Loucy (cell line): ENCODE measurements around the gene PARP15.
A peak's percentile ranks its signal among the peaks of the same experiment; 100 is the strongest.

Experiments used
- H2AFZ ChIP-seq: fragments of 200-600 bp; sonication (generic); 2 replicates; pipeline ENCODE4 v1.6.0; 2016; ENCODE audit warnings: antibody characterized with exemption, mild to moderate bottlenecking, low read length, moderate library complexity
- H3F3A ChIP-seq: fragments of 200-600 bp; 2 replicates; pipeline ENCODE4 v1.6.0; 2016; ENCODE audit warnings: antibody characterized with exemption, low read depth, mild to moderate bottlenecking
- H3K27me3 ChIP-seq: fragments of 200-600 bp; sonication (generic); 2 replicates; pipeline ENCODE4 v1.6.1; 2014; ENCODE audit warnings: low read length, mild to moderate bottlenecking; ENCODE audit not compliant: insufficient read depth, poor library complexity, severe bottlenecking
- H3K36me3 ChIP-seq: fragments of 200-600 bp; sonication (generic); 2 replicates; pipeline ENCODE4 v1.6.1; 2016; ENCODE audit warnings: low read length; ENCODE audit not compliant: insufficient read depth
- H3K4me1 ChIP-seq: fragments of 200-600 bp; sonication (generic); 2 replicates; pipeline ENCODE4 v1.5.1; 2014; ENCODE audit warnings: low read length, mild to moderate bottlenecking; ENCODE audit not compliant: insufficient read depth, poor library complexity, severe bottlenecking
- H3K4me2 ChIP-seq: fragments of 200-600 bp; sonication (generic); 2 replicates; pipeline ENCODE4 v1.6.0; 2014; ENCODE audit warnings: antibody characterized with exemption, low read length, low read depth, mild to moderate bottlenecking; ENCODE audit not compliant: poor library complexity, severe bottlenecking
- H3K4me3 ChIP-seq: fragments of 200-600 bp; sonication (generic); 2 replicates; pipeline ENCODE4 v1.5.1; 2014; ENCODE audit warnings: low read length, mild to moderate bottlenecking, mixed read lengths; ENCODE audit not compliant: poor library complexity, severe bottlenecking
- H3K79me2 ChIP-seq: fragments of 200-600 bp; sonication (generic); 2 replicates; pipeline ENCODE4 v1.6.1; 2014; ENCODE audit warnings: low read length; ENCODE audit not compliant: insufficient read depth
- H3K9ac ChIP-seq: fragments of 200-600 bp; sonication (generic); 2 replicates; pipeline ENCODE4 v1.6.0; 2014; ENCODE audit warnings: mild to moderate bottlenecking, low read depth, low read length, moderate library complexity; ENCODE audit not compliant: poor library complexity, severe bottlenecking
- H3K9me2 ChIP-seq: fragments of 200-600 bp; sonication (generic); replicated peaks from 2 replicates; pipeline ENCODE4 v1.6.1; 2016; ENCODE audit warnings: low read depth, low read length, mixed read lengths
- H3K9me3 ChIP-seq: fragments of 200-600 bp; sonication (generic); 2 replicates; pipeline ENCODE4 v1.6.1; 2014; ENCODE audit warnings: mild to moderate bottlenecking, antibody characterized with exemption, low read length, low read depth; ENCODE audit not compliant: insufficient read depth
- H4K20me1 ChIP-seq: fragments of 200-600 bp; sonication (generic); 2 replicates; pipeline ENCODE4 v1.6.0; 2014; ENCODE audit warnings: antibody characterized with exemption, low read length, mild to moderate bottlenecking; ENCODE audit not compliant: insufficient read depth, poor library complexity, severe bottlenecking
- EZH2phosphoT487 ChIP-seq: fragments of 200-600 bp; IDR thresholded peaks from 2 replicates; pipeline ENCODE4 v1.6.1; 2018; ENCODE audit warnings: antibody characterized with exemption, mild to moderate bottlenecking, moderate library complexity, borderline replicate concordance
- TF ChIP-seq, protein P1 (sequence below): fragments of 200-600 bp; sonication (generic); conservative IDR thresholded peaks from 2 replicates; pipeline ENCODE4 v1.5.1; 2014; ENCODE audit warnings: mild to moderate bottlenecking, antibody characterized with exemption, low read length

The PARP15 gene

GRCh38 chr3:122677216-122677615 lies 99.8 kb downstream of the PARP15 start:
- no peak overlapping the region for H3K9ac ChIP-seq
- no peaks in the 10 kb centered on the region for H3F3A ChIP-seq
- TF ChIP-seq EZH2phosphoT487: no peak
- TF ChIP-seq, protein P1, sequence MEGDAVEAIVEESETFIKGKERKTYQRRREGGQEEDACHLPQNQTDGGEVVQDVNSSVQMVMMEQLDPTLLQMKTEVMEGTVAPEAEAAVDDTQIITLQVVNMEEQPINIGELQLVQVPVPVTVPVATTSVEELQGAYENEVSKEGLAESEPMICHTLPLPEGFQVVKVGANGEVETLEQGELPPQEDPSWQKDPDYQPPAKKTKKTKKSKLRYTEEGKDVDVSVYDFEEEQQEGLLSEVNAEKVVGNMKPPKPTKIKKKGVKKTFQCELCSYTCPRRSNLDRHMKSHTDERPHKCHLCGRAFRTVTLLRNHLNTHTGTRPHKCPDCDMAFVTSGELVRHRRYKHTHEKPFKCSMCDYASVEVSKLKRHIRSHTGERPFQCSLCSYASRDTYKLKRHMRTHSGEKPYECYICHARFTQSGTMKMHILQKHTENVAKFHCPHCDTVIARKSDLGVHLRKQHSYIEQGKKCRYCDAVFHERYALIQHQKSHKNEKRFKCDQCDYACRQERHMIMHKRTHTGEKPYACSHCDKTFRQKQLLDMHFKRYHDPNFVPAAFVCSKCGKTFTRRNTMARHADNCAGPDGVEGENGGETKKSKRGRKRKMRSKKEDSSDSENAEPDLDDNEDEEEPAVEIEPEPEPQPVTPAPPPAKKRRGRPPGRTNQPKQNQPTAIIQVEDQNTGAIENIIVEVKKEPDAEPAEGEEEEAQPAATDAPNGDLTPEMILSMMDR: no peak
- H3K9me3 ChIP-seq: no peaks in the 10 kb centered on the region
- H4K20me1 ChIP-seq: no peaks in the 10 kb centered on the region
- peaks cover 11% of the 10 kb centered on the region for H3K79me2 ChIP-seq
- no peaks in the 10 kb centered on the region for H3K27me3 ChIP-seq
- H3K4me1 ChIP-seq: peaks cover 27% of the 10 kb centered on the region
- no peak overlapping the region for H2AFZ ChIP-seq
- H3K36me3 ChIP-seq: no peaks in the 10 kb centered on the region
- no peaks in the 10 kb centered on the region for H3K9me2 ChIP-seq
- no peak overlapping the region for H3K4me3 ChIP-seq
- no peak overlapping the region for H3K4me2 ChIP-seq

- Histone ChIP-seq H3F3A (no peaks in the 10 kb centered on the region), H3K9me3 (no peaks in the 10 kb centered on the region), H3K9ac (peak overlapping the region; percentile 26), H4K20me1 (no peaks in the 10 kb centered on the region), H2AFZ (peak overlapping the region; percentile 86), H3K36me3 (no peaks in the 10 kb centered on the region), H3K4me1 (peaks cover 39% of the 10 kb centered on the region), H3K4me3 (no peak overlapping the region), H3K27me3 (no peaks in the 10 kb centered on the region), H3K79me2 (peaks cover 24% of the 10 kb centered on the region), H3K9me2 (no peaks in the 10 kb centered on the region), H3K4me2 (peak overlapping the region; percentile 88)
- TF ChIP-seq, protein P1: no peak; the same call in 1 of the 2 replicates
- no peak for TF ChIP-seq EZH2phosphoT487
These were observed 101.1 kb downstream of the PARP15 start for GRCh38 chr3:122678506-122678905.

- Histone ChIP-seq H3K27me3 (no peaks in the 10 kb centered on the region), H3K4me2 (peak overlapping the region; percentile 88), H3K79me2 (peaks cover 28% of the 10 kb centered on the region), H3K4me3 (peak overlapping the region; percentile 98), H3K9me2 (no peaks in the 10 kb centered on the region), H2AFZ (peak overlapping the region; percentile 86), H3K4me1 (peaks cover 45% of the 10 kb centered on the region), H3K9me3 (no peaks in the 10 kb centered on the region), H4K20me1 (no peaks in the 10 kb centered on the region), H3K36me3 (no peaks in the 10 kb centered on the region), H3K9ac (peak overlapping the region; percentile 95), H3F3A (no peaks in the 10 kb centered on the region)
- TF ChIP-seq EZH2phosphoT487: no peak
- TF ChIP-seq, protein P1: peak; percentile 81
These were observed 101.8 kb downstream of the PARP15 start for GRCh38 chr3:122679085-122679881.
